HG03159 (cell line): ENCODE measurements around the gene HTRA2.
"Not testable (repeated sequence)": the region's sequence is repeated elsewhere in the genome, so short reads cannot be mapped to it uniquely, and the experiment has no call there.

Source experiments
- ATAC-seq: cut with Tn5 transposase; IDR thresholded peaks from one replicate; pipeline ENCODE4 v1.9.1; 2021; ENCODE audit warnings: mild to moderate bottlenecking, moderate library complexity; ENCODE audit not compliant: unreplicated experiment

HTRA2 gene

DNA sequence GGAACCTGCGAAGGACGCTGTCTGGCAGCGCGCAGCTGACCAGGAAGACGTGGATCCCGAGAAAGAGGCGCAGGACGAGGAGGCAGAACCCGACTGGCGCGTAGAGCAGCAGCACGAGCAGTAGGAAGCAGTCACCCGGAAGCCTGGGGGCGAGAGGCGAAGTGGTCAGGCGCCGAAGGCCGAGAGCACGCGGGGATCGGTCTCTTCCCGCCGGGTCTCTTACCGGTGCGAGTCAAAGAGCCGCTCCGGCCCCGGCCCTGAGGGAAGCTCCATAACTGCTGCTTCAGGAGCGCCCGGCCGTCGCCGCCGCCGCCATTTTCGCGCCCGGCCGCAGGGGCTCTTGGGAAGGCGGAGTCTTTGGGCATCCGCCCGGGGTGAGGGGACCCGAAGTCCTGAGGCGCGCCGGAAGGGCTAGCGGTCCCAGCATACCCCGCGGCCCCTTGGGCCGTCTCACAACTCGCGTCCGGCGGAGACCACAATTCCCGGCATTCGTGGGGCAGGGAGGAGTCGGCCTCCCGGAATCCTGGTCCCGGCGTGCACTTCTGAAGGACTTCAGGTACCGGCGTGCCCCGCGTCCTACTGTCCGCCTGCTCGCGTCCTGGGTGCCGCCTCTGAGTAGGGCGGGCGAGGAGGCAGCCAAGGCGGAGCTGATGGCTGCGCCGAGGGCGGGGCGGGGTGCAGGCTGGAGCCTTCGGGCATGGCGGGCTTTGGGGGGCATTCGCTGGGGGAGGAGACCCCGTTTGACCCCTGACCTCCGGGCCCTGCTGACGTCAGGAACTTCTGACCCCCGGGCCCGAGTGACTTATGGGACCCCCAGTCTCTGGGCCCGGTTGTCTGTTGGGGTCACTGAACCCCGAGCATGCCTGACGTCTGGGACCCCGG lies at the start of gene HTRA2, which contains the start of gene AUP1:
Gene HTRA2 (plus strand): TSS at position 577 of the 882 bp plus-strand sequence. CDS start 74 bp downstream, at position 651.
Gene AUP1 (minus strand): TSS at position 350 of the 882 bp plus-strand sequence. CDS start 77 bp downstream, at position 273.
- ATAC-seq = peak; percentile 80

DNA sequence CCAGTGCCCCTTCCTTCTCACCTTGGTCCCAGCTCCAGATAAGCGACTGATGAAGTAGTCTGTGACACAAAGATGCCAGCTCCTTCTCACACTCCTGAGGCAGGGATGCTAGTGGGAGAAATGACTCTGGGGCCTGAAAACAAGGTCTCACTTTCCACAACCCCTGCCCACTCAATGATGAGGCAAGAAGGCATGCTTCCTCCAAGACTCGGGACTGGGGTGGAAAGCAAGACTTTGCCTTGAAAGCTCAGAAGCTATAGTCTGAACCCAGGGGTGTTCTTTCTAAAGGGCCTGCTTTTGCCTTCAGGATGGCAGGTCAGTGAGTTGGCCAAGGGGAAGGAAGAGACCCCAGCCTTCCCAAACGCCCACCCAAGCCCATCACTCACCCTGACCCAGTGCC lies 48.3 kb upstream of the HTRA2 start:
- ATAC-seq = no peak

DNA sequence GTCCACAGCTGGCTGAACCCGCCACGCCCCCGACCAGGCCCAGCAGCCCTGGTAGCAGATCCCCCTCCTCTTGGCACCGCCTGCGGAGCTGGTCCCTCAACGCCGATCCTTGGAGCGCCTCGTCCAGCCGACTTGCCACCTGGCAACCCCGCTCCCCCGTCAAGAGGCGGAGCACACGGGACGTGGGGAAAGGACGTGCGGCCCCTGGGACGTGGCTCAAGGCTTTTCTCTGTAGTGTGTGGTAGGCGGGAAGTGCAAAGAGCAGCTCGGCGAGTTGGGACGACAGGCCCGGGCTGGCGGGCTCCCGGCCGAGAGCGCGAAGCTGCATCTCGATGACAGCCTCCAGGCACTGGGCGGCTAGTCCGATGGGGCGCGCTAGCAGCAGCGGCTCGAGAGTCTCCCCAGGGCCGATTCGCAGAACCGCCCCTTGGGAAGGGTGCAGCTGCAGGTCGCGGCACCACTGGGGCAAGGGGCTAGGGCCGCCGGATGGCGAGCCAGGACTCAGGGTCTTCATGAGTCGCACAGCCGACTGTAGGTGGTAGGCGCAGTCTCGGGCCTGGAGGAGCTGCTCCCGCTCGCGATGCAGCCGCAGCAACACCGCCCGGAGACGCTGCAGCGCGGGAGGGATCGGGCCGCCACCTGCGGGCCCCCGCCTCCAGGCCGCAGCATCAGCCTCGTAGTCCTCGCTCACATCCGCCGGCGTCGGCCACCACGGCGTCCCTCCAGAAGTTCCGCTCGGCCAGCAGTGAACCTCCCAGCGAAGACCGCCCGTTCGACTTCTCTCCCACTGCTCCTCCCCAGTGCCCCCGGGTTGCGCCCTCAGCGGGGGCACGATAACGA lies 47.6 kb upstream of the HTRA2 start:
- ATAC-seq = peak; percentile 38

DNA sequence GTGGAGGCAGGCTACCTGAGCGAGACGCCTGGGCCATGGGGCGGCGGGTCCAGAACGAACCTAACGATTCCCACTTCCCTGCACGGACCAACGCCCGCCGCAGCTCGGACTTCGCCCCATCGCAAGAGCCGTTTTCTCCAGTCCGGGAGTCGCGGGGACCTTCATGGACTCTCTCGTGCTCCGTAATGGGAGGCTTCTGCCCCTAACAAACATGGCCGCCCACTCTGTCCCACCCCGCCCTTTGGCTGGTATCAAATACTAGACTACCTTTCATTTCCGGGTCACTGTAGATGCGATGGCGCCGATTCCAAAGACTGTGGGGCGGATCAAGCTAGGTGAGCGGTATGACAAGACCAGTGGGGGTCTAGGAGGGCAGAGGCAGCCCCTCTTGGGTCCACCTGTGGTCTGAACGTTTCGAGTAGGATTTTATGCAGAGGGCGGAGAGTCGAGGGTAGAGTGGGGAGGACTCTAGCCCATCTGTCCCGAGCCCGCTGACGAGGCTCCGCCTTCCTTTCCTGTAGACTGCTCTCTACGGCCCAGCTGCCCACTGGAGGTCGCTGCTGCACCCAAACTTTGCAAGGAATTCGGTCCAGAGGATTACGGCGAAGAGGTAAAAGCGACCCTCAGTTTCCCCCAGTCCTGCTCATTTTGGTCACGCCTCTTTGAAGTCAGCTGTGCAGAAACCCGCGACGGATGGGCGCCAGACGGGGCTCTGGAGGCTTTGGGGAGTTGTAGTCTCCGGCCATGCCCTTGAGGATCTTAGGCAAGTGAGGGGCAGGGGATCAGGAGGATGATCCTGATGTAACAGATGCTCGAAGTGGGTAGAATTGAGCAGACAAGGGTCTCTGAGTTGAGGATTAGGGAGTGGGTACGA lies 46.7 kb upstream of the HTRA2 start, which contains the start of the genes CCDC142 and TTC31:
Gene CCDC142 (minus strand): TSS at position 198 of the 874 bp plus-strand sequence. CDS start 161 bp downstream, at position 37.
Gene TTC31 (plus strand): TSS at position 281 of the 874 bp plus-strand sequence. CDS start 15 bp downstream, at position 296.
- ATAC-seq = peak; percentile 89

DNA sequence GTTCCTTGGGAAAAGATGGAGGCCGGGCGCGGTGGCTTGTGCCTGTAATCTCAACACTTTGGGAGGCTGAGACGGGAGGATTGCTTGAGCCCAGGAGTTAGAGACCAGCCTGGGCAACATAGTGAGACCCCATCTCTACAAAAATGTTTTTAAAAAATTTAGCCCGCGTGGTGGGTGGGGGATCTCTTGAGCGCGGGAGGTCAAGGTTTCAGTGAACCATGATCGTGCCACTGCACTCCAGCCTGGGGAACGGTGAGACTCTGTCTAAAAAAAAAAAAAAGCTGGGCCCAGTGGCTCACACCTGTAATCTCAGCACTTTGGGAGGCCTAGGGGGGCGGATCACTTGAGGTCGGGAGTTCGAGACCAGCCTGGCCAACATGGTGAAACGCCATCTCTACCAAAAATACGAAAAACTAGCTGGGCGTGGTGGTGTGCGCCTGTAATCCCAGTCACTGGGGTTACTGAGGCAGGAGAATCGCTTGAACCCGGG lies 46.0 kb upstream of the HTRA2 start:
- ATAC-seq = not testable (repeated sequence)

DNA sequence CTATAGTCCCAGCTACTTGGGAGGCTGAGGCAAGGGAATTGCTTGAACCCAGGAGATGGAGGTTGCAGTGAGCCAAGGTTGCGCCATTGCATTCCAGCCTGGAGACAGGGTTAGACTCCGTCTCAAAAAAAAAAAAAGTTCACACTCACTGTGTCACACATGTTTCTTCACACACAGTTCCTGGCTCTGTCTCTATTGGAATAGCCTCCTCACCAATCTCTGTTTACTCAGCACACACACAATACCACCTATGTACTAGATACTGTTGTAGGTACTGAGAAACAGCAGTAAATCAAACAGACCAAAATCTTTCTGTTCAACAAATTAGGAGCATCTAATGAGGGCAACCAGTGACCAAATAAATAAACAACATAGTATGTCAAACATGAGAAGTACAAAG lies 43.6 kb upstream of the HTRA2 start:
- ATAC-seq = no peak

DNA sequence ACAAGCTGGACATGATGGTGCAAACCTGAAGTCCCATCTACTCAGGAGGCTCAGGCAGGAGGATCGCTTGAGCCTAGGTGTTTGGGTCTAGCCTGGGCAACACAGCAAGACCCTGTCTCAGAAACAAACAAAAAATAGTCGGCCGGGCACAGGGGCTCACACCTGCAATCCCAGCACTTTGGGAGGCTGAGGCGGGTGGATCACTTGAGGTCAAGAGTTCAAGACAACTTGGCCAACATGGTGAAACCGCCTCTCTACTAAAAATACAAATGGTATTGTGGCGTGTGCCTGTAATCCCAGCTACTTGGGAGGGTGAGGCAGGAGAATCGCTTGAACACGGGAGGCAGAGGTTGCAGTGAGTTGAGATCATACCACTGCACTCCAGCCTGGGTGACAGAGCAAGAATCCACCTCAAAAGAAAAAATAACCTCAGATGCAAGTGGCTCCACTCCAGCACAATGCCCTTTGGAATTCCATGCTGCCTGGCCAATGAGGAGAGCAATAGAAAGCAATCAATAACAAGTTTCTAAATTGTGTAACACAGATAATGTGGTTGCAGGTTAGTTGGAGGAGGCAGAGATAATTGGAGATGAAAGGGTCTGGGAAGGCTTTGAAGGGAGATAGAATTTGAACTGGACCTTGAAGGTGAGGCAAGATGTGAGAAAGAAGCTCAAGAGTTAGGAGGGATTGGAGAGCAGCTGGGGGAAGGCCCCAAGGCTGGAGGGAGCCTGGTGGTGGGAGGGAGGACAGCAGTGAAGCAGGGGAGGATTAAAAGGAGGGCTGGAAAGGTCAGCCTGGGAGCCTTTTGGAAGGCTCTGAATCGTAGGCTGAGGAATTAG lies 40.9 kb upstream of the HTRA2 start:
- no peak for ATAC-seq

DNA sequence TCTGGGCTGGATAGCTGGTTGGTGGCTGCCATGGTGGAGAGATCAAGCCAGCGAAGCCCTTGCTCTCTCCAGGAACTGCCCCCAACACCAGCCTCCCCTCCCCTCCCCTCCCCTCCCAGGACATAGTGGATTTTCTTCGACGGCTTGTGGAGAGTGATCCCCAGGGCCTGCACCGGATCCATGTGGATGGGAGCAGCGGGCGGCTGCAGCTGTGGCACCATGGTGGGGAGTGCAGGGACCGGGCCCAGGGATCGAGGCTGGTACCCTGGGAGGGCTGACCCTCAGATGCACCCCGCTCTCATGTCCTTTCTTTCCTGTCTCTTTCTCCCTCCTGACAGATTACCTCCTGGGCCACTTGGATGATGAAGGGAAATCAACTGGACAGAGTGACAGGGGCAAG lies 39.8 kb upstream of the HTRA2 start:
- no peak for ATAC-seq

DNA sequence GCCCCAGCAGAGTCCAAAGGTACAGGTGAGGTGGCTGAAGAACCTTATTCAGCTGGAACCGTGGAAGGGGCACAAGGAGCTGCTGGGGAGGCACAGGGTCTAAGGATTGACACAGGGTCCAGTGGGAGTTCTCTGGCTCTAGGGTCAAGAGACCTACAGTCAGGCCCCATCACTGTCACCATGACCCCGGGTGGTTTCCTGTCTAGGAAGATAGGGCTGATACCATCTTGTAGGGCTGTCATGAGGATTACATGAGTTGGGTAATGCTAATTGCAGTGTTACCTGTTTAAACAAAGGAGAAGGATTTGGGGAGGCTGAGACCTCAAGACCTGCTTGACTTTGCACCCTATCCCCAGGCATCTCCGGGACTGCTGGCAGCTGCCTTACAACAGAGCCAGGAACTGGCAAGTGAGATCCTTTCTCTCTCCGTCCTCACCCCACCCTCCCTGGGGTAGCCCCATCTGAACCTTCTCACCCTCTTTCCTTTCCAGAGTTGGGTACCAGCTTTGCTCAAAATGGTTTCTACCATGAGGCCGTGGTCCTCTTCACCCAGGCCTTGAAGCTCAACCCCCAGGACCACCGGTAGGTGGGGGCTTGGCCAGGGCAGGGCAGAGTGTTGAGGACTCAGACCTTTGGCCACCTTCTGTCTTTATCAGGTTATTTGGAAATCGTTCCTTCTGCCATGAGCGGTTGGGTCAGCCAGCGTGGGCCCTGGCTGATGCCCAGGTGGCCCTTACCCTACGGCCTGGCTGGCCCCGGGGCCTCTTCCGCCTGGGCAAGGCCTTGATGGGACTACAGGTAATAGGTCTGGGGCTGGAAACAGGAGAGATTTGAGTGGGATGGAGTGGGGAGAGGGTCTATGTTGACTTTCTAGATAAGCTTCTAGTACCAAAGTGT lies 37.8 kb upstream of the HTRA2 start:
- ATAC-seq = no peak

DNA sequence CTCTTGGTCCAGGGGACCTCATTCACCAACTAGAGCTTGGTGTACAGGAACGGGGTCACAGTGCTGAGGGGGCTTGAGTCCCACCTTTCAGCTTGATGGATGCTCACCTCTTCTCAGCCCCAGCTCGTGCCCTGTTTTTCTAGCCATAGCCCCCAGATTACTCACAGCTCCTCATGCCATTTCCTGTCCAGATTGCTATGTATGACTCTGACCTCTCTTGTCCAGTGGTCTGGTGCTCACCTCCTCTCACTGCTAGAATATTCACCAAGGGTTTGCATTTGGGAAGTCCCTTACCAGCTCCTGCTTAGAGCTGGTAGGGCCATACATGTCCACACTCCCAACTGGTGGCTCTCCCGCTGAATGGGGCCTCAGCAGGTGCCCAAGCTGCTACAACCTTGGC lies 36.2 kb upstream of the HTRA2 start:
- ATAC-seq = no peak

DNA sequence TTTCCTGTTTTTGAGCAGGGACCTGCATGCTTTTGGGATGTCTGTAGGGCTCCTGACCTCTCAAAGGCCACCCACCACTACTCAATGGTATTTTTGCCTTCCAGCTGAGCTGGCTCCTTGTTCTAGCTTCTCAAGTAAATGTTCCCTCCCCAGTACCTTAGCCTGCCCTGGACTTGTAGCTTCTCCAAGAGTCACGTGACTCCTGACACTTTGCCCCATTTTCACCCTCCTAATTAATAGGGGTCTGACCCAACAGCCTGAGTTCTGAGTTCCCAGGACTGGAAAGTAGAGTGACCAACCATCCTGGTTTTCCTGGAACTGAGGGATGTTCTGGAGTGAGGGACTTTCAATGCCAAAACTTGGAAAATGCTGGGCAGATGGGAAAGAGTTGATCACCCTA lies 34.3 kb upstream of the HTRA2 start:
- no peak for ATAC-seq

DNA sequence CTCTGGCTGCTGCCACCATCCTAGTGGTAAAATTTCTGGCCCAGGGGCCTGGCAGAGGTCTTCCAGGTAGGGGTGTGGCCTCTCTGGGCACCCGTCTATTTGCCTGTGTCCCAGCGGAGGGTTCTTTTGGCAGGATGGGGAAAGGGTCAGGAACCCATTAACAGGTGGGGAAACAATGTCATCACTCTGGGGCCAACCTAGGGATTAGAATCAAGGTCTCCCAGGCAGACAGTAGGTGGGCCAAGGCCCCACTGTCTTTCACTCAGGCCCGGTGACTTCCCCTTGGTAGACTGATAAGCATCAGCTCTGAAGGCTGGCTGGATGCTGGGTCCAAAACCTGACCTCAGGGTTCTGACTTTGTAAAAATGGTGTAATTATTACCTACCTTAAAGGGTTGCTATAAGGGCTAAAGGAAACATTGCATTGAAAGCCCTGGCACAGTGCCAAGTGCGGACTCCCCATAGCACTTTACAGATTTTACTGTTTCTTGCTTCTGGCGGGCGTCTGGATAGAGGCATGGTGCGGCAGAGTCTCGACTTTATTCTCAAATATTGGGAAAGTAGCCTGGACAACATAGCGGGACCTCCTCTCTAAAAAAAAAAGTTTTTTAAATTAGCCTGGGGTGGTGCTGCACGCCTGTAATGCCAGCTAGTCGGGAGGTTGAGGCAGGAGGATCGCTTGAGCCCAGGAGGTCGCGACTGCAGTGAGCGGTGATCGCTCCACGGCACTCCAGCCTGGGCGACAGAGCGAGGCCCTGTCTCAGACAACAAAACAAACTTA lies 32.5 kb upstream of the HTRA2 start:
- no peak for ATAC-seq

DNA sequence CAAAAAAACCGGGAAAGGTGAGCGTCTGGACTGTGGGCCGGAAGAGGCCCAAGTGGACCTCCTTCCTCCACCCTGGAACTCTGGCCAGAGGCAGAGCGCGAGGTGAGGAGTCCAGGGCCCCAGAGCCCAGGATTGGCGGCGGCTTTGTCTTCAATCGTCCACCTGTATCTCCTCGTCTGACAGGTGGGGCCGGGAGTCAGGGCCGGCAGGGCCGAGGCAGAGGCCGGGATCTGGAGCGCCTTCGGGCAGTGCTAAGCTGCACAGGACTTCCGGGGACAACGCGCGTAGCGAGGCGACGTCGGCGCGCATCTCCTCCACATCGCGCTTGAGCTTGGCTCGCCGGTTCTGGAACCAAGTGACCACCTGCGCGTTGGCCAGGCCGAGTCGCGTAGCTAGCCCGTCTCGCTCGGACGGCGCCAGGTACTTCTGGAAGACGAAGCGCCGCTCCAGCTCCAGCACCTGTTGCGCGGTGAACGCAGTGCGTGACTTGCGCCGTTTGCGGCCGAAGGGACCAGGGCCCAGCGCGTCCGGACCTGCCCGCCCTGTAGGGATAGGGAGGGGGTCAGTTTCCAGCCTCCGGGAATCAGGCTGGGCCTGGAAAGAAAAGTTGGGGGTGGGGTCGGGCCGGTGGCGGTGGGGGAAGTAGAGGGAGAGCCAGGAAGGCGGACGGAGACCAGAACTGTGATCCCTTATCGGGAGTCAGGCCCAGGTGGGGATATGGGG lies 31.8 kb upstream of the HTRA2 start:
- no peak for ATAC-seq

DNA sequence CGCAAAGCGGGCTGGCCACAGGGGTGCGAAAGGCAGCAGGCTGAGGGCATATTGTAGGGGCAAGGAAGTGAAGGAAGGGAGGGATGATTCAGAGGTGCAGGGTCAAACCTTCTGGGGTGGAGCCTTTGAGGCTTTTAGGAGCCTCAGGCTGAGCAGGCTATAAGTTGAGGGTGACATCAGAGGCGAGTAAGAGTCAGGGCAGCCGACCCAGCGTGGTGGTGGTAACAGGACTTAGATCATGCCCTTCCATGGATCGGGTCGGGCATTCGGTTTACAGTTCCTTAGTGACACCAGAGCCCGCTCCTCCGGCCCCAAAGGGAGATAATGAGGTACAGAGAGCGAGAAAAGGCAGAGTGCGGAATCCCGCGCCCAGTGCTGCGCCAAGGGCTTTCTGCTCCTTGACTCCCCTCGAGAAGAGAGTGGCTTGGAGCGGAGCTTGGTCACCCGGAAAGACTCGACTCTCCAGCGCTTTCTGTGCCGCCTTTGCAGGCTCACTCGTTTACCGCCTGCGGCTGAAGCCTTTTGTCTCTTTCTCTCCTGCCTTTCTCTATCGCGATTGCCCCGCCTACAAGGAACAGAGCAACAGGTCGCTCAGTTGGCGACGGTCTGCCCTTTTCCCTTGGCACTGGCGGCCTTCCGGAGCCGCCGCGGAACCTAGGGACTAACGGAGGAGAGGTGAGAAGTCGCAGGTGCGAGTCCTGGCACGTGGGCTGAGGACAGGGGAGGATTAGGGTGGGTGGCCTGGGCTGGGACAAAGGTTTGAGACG lies 31.1 kb upstream of the HTRA2 start:
- no peak for ATAC-seq

DNA sequence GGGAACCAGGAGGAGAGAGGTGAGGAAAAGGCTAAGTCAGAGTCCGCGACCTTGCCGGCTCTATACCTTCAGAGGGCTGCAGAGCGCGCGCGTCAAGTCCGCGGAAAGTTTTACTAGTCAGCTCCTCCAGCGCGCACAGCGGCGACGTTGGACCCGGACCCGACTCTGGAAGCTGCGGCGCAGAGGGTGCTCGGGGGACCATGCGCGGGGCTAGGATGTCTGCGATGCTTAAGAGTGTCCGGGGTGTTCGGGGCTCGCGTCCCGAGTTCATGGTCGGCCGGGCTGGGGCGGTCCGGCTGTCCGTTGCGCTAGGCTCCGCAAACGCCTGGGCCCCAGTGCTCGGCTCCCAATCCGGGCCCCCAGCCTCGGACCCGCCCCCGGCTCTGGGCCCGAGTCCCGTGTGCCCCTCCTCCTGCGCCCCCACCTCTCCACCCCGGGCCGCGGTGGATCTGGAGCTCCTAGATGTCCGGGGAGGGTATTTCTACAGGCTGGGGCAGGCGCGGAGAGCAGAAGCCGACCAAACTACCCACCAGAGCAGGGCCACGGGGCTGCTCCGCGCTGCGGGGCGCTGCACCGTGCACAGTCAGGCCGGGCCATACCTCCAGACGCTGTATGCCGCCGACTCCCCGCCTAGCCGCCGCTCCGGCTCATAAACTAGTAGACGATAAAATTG lies 30.3 kb upstream of the HTRA2 start, which contains the start of gene LBX2:
Gene LBX2 (minus strand): TSS at position 337 of the 673 bp plus-strand sequence. CDS start 66 bp downstream, at position 271.
- ATAC-seq = no peak
